ENCODE measurements around the gene ST6GALNAC4. TPM values are rescaled to one million over a fixed set of nuclear protein-coding genes. Genes with fewer than 3 reads are reported as not detected.

Gene ST6GALNAC4
- total and polyA plus RNA-seq, 9 of the 15 experiments (the other 6 are each of a cell fraction or from before 2014, with no cell fraction given): 2.6 to 43.1 (median 15.4) TPM

- intact Hi-C loops (cut with micrococcal nuclease) (loop anchor here (1.0 kb wide), 2 partner anchors 92 to 174 kb away; no protein-coding TSS in a partner anchor), in situ Hi-C loops (cut with MboI) (no loop called here)
- Histone ChIP-seq H3K4me1 (replicated peaks in 1 of 2; ENCODE audit: control insufficient read depth in 2 of 2, insufficient read depth in 2 of 2, low read length in 2 of 2) (peaks cover 38 to 65% of the 10 kb centered on the region in 2 experiments), H3K9me3 (replicated peaks; ENCODE audit: control insufficient read depth, insufficient read depth, low read depth, low read length) (no peaks in the 10 kb centered on the region), H3K4me2 (ENCODE audit: insufficient read depth, low read length) (no peak overlapping the region), H3K27me3 (ENCODE audit: control insufficient read depth in 2 of 2, insufficient read depth in 2 of 2, low read length in 2 of 2) (no peaks in the 10 kb centered on the region), H3K79me2 (ENCODE audit: control insufficient read depth, insufficient read depth, low read length) (no peaks in the 10 kb centered on the region; the same call in 2 of the 3 replicates), H2AFZ (ENCODE audit: low read depth, low read length) (no peak overlapping the region), H3K27ac (ENCODE audit: extremely low read depth, low read depth, low read length) (peak overlapping the region; percentile 19; the same call in 1 of the 3 replicates), H4K20me1 (replicated peaks; ENCODE audit: control insufficient read depth, insufficient read depth, low read length) (0 out of 2 replicates have a peak, but pooled peaks cover 5% of the 10 kb centered on the region), H3K36me3 (ENCODE audit: control insufficient read depth, insufficient read depth, low read length) (peaks cover 26% of the 10 kb centered on the region; the same call in 2 of the 3 replicates), H3K4me3 (no peak overlapping the region), H3K9ac (ENCODE audit: insufficient read depth in 1 of 2, low read depth in 2 of 2, low read length in 2 of 2) (no peak overlapping the region), H3K9me1 (ENCODE audit: control insufficient read depth, insufficient read depth, low read length) (peaks cover 6% of the 10 kb centered on the region)
- DNase-seq (ENCODE audit: extremely low read depth in 1 of 4, low spot score in 3 of 4) (peak; percentile 82 to 89 (median 84)), FAIRE-seq (peak; percentile 85), ATAC-seq (peak; percentile 88)
- 29% methylated on average over 11 of the region's 13 CpGs for WGBS (ENCODE audit: insufficient coverage, low coverage, missing lambda C conversion rate)
- ChIA-PET CTCF (ENCODE audit: low intra/inter-chr PET ratio) (interaction anchor here (1.2 to 3.9 kb wide), 3 partner anchors 91 to 174 kb away, joined by 4 to 57 read pairs (median 36); no protein-coding TSS in a partner anchor), POLR2A (interaction anchor here (0.6 to 2.1 kb wide), 11 partner anchors 9 to 151 kb away, joined by 3 to 10 read pairs (median 4); partner anchors contain the start of genes NAIF1 and PIP5KL1)
- no TSS peak for BruUV-seq (replicated peaks)
- TF ChIP-seq RAD21 (CRISPR knock-in tag; conservative IDR thresholded peaks at IDR 0.05 in 1 of 2, IDR thresholded peaks at IDR 0.05 in 1 of 2) (peak; percentile 94 to 97), CREB1 (IDR thresholded peaks at IDR 0.05) (no peak), CREB1 (CRISPR knock-in tag; IDR thresholded peaks at IDR 0.05) (no peak), MCM5 (IDR thresholded peaks at IDR 0.05; ENCODE audit: low read depth) (no peak), ARID2 (IDR thresholded peaks at IDR 0.05) (peak; percentile 81; the same call in 1 of the 2 replicates), ZNF444 (CRISPR knock-in tag; IDR thresholded peaks at IDR 0.05) (no peak), MNT (conservative IDR thresholded peaks at IDR 0.05) (no peak), EGR1 (conservative IDR thresholded peaks at IDR 0.05) (peak; percentile 84), REST (IDR thresholded peaks at IDR 0.05; ENCODE audit: borderline replicate concordance) (peak; percentile 93), REST (CRISPR knock-in tag; IDR thresholded peaks at IDR 0.05; ENCODE audit: low read depth) (no peak)
- TF ChIP-seq, protein P1, sequence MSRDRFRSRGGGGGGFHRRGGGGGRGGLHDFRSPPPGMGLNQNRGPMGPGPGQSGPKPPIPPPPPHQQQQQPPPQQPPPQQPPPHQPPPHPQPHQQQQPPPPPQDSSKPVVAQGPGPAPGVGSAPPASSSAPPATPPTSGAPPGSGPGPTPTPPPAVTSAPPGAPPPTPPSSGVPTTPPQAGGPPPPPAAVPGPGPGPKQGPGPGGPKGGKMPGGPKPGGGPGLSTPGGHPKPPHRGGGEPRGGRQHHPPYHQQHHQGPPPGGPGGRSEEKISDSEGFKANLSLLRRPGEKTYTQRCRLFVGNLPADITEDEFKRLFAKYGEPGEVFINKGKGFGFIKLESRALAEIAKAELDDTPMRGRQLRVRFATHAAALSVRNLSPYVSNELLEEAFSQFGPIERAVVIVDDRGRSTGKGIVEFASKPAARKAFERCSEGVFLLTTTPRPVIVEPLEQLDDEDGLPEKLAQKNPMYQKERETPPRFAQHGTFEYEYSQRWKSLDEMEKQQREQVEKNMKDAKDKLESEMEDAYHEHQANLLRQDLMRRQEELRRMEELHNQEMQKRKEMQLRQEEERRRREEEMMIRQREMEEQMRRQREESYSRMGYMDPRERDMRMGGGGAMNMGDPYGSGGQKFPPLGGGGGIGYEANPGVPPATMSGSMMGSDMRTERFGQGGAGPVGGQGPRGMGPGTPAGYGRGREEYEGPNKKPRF (IDR thresholded peaks at IDR 0.05; ENCODE audit: low read depth, low read length): no peak
Measured at GRCh38 chr9:127943731-127944144, 26.9 kb upstream of the ST6GALNAC4 start.
